Nephron progenitor cell (in vitro differentiated cells): ENCODE data around the gene RASSF5.
"Not testable (repeated sequence)": the region's sequence is repeated elsewhere in the genome, so short reads cannot be mapped to it uniquely, and the experiment has no call there.

Experiments used
- DNase-seq: peaks from one replicate; pipeline ENCODE4 v3.0.0; 2021
- H3K27ac Mint-ChIP-seq: 2 replicates; pipeline ENCODE4 v1.8.0; 2021; ENCODE audit warnings: mild to moderate bottlenecking, moderate library complexity, mixed read lengths
- H3K27me3 Mint-ChIP-seq: 2 replicates; pipeline ENCODE4 v1.8.0; 2021; ENCODE audit warnings: mild to moderate bottlenecking, low read depth, mixed read lengths; ENCODE audit not compliant: poor library complexity
- H3K36me3 Mint-ChIP-seq: 2 replicates; pipeline ENCODE4 v1.8.0; 2021; ENCODE audit warnings: low read depth, mixed read lengths
- H3K4me1 Mint-ChIP-seq: 2 replicates; pipeline ENCODE4 v1.8.0; 2021; ENCODE audit warnings: mixed read lengths
- H3K4me3 Mint-ChIP-seq: 2 replicates; pipeline ENCODE4 v1.8.0; 2021; ENCODE audit warnings: mild to moderate bottlenecking, moderate library complexity, mixed read lengths
- H3K9me3 Mint-ChIP-seq: 2 replicates; pipeline ENCODE4 v1.8.0; 2021; ENCODE audit warnings: mild to moderate bottlenecking, moderate library complexity, mixed read lengths
- TF ChIP-seq, protein P1 (sequence below): fragments of 200-600 bp; sonication (generic); IDR thresholded peaks from 2 replicates; pipeline ENCODE4 v1.5.0; 2021; ENCODE audit warnings: antibody characterized with exemption

The RASSF5 gene

DNA sequence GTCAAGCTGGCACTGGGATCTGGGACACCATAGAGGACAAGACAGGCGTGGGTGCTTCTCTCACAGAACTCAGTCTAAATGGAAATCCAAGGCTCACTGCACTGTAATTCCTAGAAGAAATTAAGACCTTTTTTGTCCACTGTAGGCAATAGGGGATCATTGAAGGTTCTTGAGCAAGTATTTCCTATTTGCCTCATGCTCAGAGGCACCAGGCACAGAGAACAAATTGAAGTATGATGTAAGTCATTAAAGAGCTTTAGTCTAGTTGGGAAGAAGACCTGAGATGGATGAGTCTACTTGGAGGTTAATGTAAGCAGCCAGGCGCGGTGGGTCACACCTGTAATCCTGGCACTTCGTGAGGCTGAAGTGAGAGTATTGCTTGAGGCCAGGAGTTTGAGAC is 70.3 kb downstream of the RASSF5 start:
- Mint-ChIP-seq H3K4me1 (peaks cover 6% of the 10 kb centered on the region), H3K9me3 (no peaks in the 10 kb centered on the region), H3K4me3 (no peak overlapping the region), H3K27me3 (peaks cover 6% of the 10 kb centered on the region), H3K36me3 (peaks cover 4% of the 10 kb centered on the region), H3K27ac (no peak overlapping the region)
- no peak for DNase-seq
- TF ChIP-seq, protein P1, sequence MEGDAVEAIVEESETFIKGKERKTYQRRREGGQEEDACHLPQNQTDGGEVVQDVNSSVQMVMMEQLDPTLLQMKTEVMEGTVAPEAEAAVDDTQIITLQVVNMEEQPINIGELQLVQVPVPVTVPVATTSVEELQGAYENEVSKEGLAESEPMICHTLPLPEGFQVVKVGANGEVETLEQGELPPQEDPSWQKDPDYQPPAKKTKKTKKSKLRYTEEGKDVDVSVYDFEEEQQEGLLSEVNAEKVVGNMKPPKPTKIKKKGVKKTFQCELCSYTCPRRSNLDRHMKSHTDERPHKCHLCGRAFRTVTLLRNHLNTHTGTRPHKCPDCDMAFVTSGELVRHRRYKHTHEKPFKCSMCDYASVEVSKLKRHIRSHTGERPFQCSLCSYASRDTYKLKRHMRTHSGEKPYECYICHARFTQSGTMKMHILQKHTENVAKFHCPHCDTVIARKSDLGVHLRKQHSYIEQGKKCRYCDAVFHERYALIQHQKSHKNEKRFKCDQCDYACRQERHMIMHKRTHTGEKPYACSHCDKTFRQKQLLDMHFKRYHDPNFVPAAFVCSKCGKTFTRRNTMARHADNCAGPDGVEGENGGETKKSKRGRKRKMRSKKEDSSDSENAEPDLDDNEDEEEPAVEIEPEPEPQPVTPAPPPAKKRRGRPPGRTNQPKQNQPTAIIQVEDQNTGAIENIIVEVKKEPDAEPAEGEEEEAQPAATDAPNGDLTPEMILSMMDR = no peak

GRCh38 chr1:206578068-206578977 is 71.0 kb downstream of the RASSF5 start:
- Mint-ChIP-seq H3K4me3 (no peak overlapping the region), H3K36me3 (peaks cover 4% of the 10 kb centered on the region), H3K27ac (no peak overlapping the region), H3K9me3 (no peaks in the 10 kb centered on the region), H3K4me1 (peaks cover 6% of the 10 kb centered on the region), H3K27me3 (peaks cover 2% of the 10 kb centered on the region)
- TF ChIP-seq, protein P1 = no peak
- DNase-seq = no peak

GRCh38 chr1:206578978-206579374 is 71.6 kb downstream of the RASSF5 start:
- Mint-ChIP-seq H3K4me1 (peaks cover 11% of the 10 kb centered on the region), H3K27me3 (peaks cover 5% of the 10 kb centered on the region), H3K36me3 (peaks cover 4% of the 10 kb centered on the region), H3K9me3 (no peaks in the 10 kb centered on the region), H3K4me3 (no peak overlapping the region), H3K27ac (no peak overlapping the region)
- TF ChIP-seq, protein P1 = no peak
- DNase-seq = no peak

- Mint-ChIP-seq H3K27me3 (peaks cover 5% of the 10 kb centered on the region), H3K4me3 (no peak overlapping the region), H3K4me1 (peaks cover 11% of the 10 kb centered on the region), H3K36me3 (peaks cover 6% of the 10 kb centered on the region), H3K9me3 (no peaks in the 10 kb centered on the region), H3K27ac (no peak overlapping the region)
- TF ChIP-seq, protein P1 = no peak
- DNase-seq = no peak
Measured at GRCh38 chr1:206579747-206580437, 72.6 kb downstream of the RASSF5 start.

- peaks cover 5% of the 10 kb centered on the region for H3K27me3 Mint-ChIP-seq
- H3K4me3 Mint-ChIP-seq = no peak overlapping the region
- H3K4me1 Mint-ChIP-seq = peaks cover 11% of the 10 kb centered on the region
- H3K9me3 Mint-ChIP-seq = no peaks in the 10 kb centered on the region
- no peak for DNase-seq
- peaks cover 11% of the 10 kb centered on the region for H3K36me3 Mint-ChIP-seq
- no peak overlapping the region for H3K27ac Mint-ChIP-seq
- TF ChIP-seq, protein P1 = no peak
Measured at GRCh38 chr1:206580438-206581113, 73.2 kb downstream of the RASSF5 start.

DNA sequence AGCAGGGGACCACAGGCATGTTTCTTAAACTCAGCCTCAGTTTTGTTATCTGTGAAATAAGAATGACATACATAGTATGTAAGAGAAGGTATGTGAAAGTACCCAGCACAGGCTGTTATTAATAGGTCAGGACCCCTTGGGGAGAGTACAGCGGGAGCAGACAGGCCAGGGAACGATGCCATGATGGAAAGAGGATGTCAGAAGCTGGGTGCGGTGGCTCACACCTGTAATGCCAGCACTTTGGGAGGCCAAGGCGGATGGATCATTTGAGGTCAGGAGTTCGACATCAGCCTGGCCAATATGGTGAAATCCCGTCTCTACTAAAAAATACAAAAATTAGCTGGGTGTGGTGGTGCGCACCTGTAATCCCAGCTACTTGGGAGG is 73.8 kb downstream of the RASSF5 start:
- not testable (repeated sequence) for H3K4me3 Mint-ChIP-seq, H3K4me1 Mint-ChIP-seq, H3K27me3 Mint-ChIP-seq, DNase-seq, H3K9me3 Mint-ChIP-seq, H3K27ac Mint-ChIP-seq
- H3K36me3 Mint-ChIP-seq = peaks cover 11% of the 10 kb centered on the region
